ENCODE results near the gene GIMD1. TPM values are rescaled to one million over a fixed set of nuclear protein-coding genes. Genes with fewer than 3 reads are reported as not detected.

GIMD1 gene
- total RNA-seq, 1 donor from 2014 or later = not detected

DNA sequence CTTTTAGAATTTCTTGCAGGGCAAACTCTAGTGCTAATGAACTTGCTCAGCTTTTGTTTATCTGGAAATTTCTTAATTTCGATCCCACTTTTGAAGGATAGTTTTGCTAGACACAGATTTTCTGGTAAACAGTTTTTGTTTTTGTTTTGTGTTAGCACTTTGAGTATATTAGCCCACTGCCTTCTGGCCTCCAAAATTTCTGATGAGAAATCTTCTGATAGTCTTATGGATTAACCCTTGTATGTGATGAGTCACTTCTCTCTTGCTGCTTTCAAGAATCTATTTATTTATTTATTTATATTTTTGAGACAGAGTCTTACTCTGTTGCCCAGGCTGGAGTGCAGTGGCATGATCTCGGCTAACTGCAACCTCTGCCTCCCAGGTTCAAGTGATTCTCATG lies 27.0 kb upstream of the GIMD1 start:
- no peaks in the 10 kb centered on the region for H3K27me3 ChIP-seq (ENCODE audit: low read depth)
- no peak overlapping the region for H3K27ac ChIP-seq
- H3K36me3 ChIP-seq = no peaks in the 10 kb centered on the region
- H3K9me3 ChIP-seq = peaks cover 18% of the 10 kb centered on the region
- DNase-seq (no peak), ATAC-seq (no peak)
- no peak for TF ChIP-seq CTCF (IDR thresholded peaks at IDR 0.05)
- H3K4me1 ChIP-seq = no peaks in the 10 kb centered on the region
- intact Hi-C loops (cut with DNase I) = no loop called here
- no peak overlapping the region for H3K4me3 ChIP-seq

GRCh38 chr4:106385853-106386393 lies 17.3 kb upstream of the GIMD1 start:
- Histone ChIP-seq H3K4me1 (no peaks in the 10 kb centered on the region), H3K36me3 (no peaks in the 10 kb centered on the region), H3K27me3 (ENCODE audit: low read depth) (no peaks in the 10 kb centered on the region), H3K9me3 (no peaks in the 10 kb centered on the region), H3K4me3 (no peak overlapping the region), H3K27ac (no peak overlapping the region)
- intact Hi-C loops (cut with DNase I) = no loop called here
- TF ChIP-seq CTCF (IDR thresholded peaks at IDR 0.05) = no peak
- DNase-seq (no peak), ATAC-seq (peak in 1 of 2 donors; percentile 38)

- Histone ChIP-seq H3K27me3 (ENCODE audit: low read depth) (no peaks in the 10 kb centered on the region), H3K9me3 (no peaks in the 10 kb centered on the region), H3K27ac (no peak overlapping the region), H3K36me3 (no peaks in the 10 kb centered on the region), H3K4me1 (no peaks in the 10 kb centered on the region), H3K4me3 (no peak overlapping the region)
- no peak for DNase-seq
- no peak for TF ChIP-seq CTCF (IDR thresholded peaks at IDR 0.05)
- intact Hi-C loops (cut with DNase I) = no loop called here
- ATAC-seq = no peak
Observed at GRCh38 chr4:106384878-106385277, 16.3 kb upstream of the GIMD1 start.

GRCh38 chr4:106380179-106380578 lies 11.6 kb upstream of the GIMD1 start:
- intact Hi-C loops (cut with DNase I) = no loop called here
- Histone ChIP-seq H3K4me3 (no peak overlapping the region), H3K4me1 (no peaks in the 10 kb centered on the region), H3K27ac (no peak overlapping the region), H3K9me3 (no peaks in the 10 kb centered on the region), H3K36me3 (no peaks in the 10 kb centered on the region), H3K27me3 (ENCODE audit: low read depth) (no peaks in the 10 kb centered on the region)
- DNase-seq (no peak), ATAC-seq (no peak)
- TF ChIP-seq CTCF (IDR thresholded peaks at IDR 0.05) = no peak

DNA sequence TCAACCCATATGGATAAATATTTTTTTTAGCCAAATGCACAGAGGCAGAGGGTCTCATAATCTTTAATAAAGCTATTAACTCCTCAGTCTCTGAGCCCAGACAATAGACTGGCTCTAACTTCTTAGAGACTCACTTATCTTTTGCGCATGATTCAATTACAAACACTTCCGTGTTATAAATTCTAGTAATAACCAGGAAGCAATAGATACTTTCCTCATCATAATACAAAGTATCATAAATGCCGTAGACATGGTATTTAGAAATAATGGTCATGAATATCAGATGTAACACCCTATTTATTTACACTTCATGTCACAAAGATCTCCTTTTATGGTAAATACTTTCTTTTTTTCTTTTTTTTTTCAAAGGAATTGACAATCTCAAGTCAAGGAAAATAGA lies 4.4 kb upstream of the GIMD1 start:
- intact Hi-C loops (cut with DNase I) = no loop called here
- DNase-seq = no peak
- no peak for TF ChIP-seq CTCF (IDR thresholded peaks at IDR 0.05)
- H3K4me3 ChIP-seq = no peak overlapping the region
- H3K9me3 ChIP-seq = no peaks in the 10 kb centered on the region
- H3K27me3 ChIP-seq (ENCODE audit: low read depth) = no peaks in the 10 kb centered on the region
- ATAC-seq = no peak
- no peaks in the 10 kb centered on the region for H3K36me3 ChIP-seq
- H3K4me1 ChIP-seq = no peaks in the 10 kb centered on the region
- no peak overlapping the region for H3K27ac ChIP-seq

DNA sequence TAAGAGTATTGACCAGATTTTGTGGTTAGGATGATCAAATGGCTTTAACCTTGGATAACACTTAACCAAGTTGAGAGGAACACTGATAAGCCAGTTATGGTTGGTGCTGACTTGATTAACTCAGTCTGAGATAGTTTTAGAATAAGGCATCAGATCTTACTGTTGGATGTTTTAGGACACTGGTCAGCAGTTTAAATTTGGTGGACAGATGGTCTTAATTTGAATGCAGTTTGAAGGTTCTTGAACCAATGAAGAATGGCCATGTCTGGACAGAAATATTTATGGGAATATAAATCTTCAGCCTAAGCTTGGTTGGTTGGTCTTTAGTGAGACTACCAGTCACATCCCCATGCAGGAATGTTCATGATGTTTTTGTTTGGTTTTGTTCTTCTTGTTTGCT lies 2.6 kb upstream of the GIMD1 start:
- no peak for DNase-seq
- Histone ChIP-seq H3K27me3 (ENCODE audit: low read depth) (no peaks in the 10 kb centered on the region), H3K27ac (no peak overlapping the region), H3K9me3 (no peaks in the 10 kb centered on the region), H3K4me1 (no peaks in the 10 kb centered on the region), H3K4me3 (no peak overlapping the region), H3K36me3 (no peaks in the 10 kb centered on the region)
- ATAC-seq = no peak
- no peak for TF ChIP-seq CTCF (IDR thresholded peaks at IDR 0.05)
- intact Hi-C loops (cut with DNase I) = no loop called here
